HUES6 (cell line): ENCODE measurements around the gene HSCB.
"Not testable (repeated sequence)": the region's sequence is repeated elsewhere in the genome, so short reads cannot be mapped to it uniquely, and the experiment has no call there.

Experiments
- H3K27ac ChIP-seq: 2 replicates; pipeline ENCODE4 v1.7.0; 2013; ENCODE audit warnings: low read depth, mild to moderate bottlenecking, low read length, inconsistent platforms
- H3K27me3 ChIP-seq: 2 replicates; pipeline ENCODE4 v1.6.1; 2013; ENCODE audit warnings: low read length; ENCODE audit not compliant: control insufficient read depth, insufficient read depth
- H3K36me3 ChIP-seq: 2 replicates; pipeline ENCODE4 v1.6.1; 2013; ENCODE audit warnings: low read length; ENCODE audit not compliant: control insufficient read depth, insufficient read depth
- H3K4me1 ChIP-seq: 2 replicates; pipeline ENCODE4 v1.6.1; 2013; ENCODE audit warnings: low read length; ENCODE audit not compliant: control insufficient read depth, insufficient read depth
- H3K4me3 ChIP-seq: 2 replicates; pipeline ENCODE4 v1.5.1; 2013; ENCODE audit warnings: low read depth, low read length
- H3K9ac ChIP-seq: one replicate; pipeline ENCODE4 v1.6.1; 2013; ENCODE audit warnings: mild to moderate bottlenecking, low read length
- H3K9me3 ChIP-seq: 2 replicates; pipeline ENCODE4 v1.6.1; 2013; ENCODE audit warnings: low read depth, low read length; ENCODE audit not compliant: control insufficient read depth, insufficient read depth

Gene HSCB

DNA sequence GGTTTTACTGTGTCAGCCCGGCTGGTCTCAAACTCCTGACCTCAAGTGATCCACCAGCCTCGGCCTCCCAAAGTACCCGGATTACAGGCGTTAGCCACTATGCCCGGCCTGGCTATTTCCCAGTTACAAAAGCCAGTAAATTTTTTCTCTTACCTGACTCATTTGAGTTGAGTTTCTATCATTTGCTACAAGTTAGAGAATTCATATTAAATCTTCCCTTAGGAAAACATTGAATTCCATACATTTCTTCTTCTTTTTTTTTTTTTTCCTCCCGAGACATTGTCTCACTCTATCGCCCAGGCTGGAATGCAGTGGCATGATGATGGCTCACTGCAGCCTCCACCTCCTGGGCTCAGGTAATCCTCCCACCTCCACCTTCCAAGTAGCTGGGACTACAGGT lies 26.2 kb upstream of the HSCB start:
- peaks cover 72% of the 10 kb centered on the region for H3K36me3 ChIP-seq
- no peak overlapping the region for H3K9ac ChIP-seq
- H3K4me1 ChIP-seq, result no peaks in the 10 kb centered on the region
- no peaks in the 10 kb centered on the region for H3K27me3 ChIP-seq
- no peak overlapping the region for H3K4me3 ChIP-seq
- no peak overlapping the region for H3K27ac ChIP-seq
- no peaks in the 10 kb centered on the region for H3K9me3 ChIP-seq

DNA sequence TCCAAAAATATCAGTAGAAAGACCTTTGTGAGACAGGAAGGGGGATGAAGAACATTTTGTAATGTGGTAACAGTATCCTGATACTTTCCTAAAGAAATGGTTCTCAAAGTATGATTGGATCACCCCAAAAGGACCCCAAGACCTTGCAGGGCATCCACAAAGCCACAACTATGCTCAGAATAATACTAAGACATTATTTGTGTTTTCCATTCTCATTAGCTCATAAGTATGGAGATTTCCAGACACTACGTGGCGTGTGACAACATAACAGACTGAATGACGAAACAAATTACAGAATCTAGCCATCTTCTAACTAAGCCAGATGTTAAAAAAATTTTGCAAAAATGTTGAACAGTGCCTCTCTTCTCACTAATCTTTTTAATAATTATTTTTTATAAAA lies 25.2 kb upstream of the HSCB start:
- Histone ChIP-seq H3K4me1 (no peaks in the 10 kb centered on the region), H3K9me3 (no peaks in the 10 kb centered on the region), H3K9ac (no peak overlapping the region), H3K4me3 (no peak overlapping the region), H3K27me3 (no peaks in the 10 kb centered on the region), H3K27ac (no peak overlapping the region), H3K36me3 (peaks cover 71% of the 10 kb centered on the region)

DNA sequence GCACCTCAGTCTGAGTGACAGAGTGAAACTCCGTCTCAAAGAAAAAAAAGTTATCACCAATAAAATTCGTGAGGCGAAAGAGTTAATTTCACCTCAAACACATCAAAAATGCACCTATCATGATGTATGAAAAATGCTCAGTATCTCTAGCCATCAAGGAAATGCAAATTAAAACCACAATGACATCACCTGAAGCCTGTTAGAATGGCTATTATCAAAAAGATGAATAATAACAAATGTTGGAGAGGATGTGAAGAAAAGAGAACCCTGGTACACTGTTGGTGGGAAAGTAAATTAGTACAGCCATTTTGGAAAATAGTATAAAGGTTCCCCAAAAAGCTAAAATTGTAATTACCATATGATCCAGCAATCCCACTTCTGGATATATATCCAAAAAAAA lies 23.8 kb upstream of the HSCB start:
- no peak overlapping the region for H3K27ac ChIP-seq
- H3K9ac ChIP-seq, result no peak overlapping the region
- no peak overlapping the region for H3K4me3 ChIP-seq
- no peaks in the 10 kb centered on the region for H3K9me3 ChIP-seq
- no peaks in the 10 kb centered on the region for H3K4me1 ChIP-seq
- H3K27me3 ChIP-seq, result no peaks in the 10 kb centered on the region
- peaks cover 65% of the 10 kb centered on the region for H3K36me3 ChIP-seq

DNA sequence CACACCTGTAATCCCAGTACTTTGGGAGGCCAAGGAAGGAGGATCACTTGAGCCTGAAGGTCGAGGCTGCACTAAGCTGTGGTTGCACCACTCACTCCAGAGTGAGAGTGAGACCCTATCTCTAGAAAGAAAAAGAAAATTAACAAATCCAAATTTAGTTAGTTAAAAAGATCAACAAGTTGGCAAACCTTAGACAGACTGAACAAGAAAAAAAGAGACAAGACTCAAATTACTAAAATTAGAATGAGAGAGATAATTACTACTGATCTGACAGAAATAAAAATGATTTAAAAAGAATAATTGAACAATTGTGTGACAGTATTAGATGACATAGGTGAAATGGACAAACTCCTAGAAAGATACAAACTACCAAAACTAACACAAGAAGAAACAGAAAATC lies 13.8 kb upstream of the HSCB start:
- Histone ChIP-seq H3K27ac (no peak overlapping the region), H3K36me3 (peaks cover 70% of the 10 kb centered on the region), H3K9ac (no peak overlapping the region), H3K27me3 (no peaks in the 10 kb centered on the region), H3K9me3 (no peaks in the 10 kb centered on the region), H3K4me1 (no peaks in the 10 kb centered on the region), H3K4me3 (no peak overlapping the region)

DNA sequence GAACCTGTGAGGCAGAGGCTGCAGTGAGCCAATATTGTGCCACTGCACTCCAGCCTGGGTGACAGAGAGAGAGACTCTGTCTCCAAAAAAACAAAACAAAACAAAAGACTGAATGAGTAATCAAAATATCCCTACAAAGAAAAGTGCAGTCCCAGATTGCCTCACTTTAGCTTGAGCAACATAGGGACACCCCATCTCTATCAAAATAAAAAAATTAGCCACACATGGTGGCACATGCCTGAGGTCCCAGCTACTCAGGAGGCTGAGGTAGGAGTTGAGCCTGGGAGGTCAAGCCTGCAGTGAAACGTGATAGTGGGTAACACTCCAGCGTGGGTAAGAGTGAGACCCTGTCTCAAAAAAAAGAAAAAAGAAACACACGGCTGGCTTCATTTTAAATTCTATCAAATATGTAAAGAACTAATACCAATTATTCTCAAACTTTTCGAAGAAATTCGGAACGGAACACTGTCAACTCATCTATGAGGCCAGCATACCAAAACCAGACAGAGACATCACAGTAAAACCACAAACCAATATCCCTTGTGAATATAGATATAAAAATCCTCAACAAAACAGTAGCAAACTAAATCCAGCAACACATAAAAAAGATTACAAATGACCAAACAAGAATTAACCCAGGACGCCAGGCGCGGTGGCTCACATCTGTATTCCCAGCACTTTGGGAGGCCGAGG lies 13.1 kb upstream of the HSCB start:
- H3K9me3 ChIP-seq, result no peaks in the 10 kb centered on the region
- no peak overlapping the region for H3K4me3 ChIP-seq
- no peak overlapping the region for H3K27ac ChIP-seq
- H3K9ac ChIP-seq, result no peak overlapping the region
- H3K4me1 ChIP-seq, result no peaks in the 10 kb centered on the region
- H3K27me3 ChIP-seq, result no peaks in the 10 kb centered on the region
- peaks cover 71% of the 10 kb centered on the region for H3K36me3 ChIP-seq

DNA sequence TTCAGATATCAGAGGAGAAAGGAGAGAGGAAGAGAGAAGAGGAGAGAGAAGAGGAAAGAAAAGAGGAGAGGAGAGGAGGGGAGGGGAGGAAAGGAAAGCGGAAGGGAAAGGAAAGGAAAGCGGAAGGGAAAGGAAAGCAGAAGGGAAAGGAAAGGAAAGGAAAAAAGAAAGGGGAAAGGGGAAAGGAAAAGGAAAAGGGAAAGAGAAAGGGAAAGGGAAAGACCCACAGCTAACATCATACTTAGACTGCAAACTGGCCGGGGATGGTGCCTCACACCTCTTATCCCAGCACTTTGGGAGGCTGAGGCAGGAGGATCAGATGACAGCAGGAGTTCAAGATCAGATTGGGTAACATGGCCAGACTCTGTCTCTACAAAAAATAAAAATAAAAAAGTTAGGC lies 11.7 kb upstream of the HSCB start:
- Histone ChIP-seq H3K9ac (no peak overlapping the region), H3K9me3 (no peaks in the 10 kb centered on the region), H3K27me3 (no peaks in the 10 kb centered on the region), H3K4me3 (no peak overlapping the region), H3K27ac (no peak overlapping the region), H3K36me3 (peaks cover 59% of the 10 kb centered on the region), H3K4me1 (peaks cover 7% of the 10 kb centered on the region)

DNA sequence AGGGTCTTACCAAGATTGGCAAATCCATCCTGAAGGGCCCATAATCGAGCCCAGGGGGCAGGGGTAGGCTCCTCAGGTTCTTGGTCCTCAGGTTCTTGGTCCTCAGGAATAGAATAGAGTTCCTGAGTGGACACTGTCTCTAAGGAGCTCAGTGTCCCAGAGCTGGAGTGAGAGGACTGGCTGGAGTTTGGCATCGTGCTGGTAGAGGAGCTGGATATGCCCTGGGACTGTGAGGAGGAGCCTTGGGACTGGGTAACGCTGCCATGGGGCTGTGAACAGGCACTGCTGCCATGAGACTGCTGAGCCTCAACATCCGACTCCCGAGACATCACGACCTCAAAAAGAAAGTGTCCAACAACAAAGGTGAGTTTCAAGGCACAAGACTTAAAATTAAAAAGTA lies 7.4 kb upstream of the HSCB start:
- peaks cover 28% of the 10 kb centered on the region for H3K36me3 ChIP-seq
- peak overlapping the region; percentile 17; the same call in 1 of the 2 replicates for H3K27ac ChIP-seq
- H3K4me3 ChIP-seq, result no peak overlapping the region
- no peaks in the 10 kb centered on the region for H3K9me3 ChIP-seq
- H3K4me1 ChIP-seq, result peaks cover 31% of the 10 kb centered on the region
- H3K27me3 ChIP-seq, result no peaks in the 10 kb centered on the region
- no peak overlapping the region for H3K9ac ChIP-seq

DNA sequence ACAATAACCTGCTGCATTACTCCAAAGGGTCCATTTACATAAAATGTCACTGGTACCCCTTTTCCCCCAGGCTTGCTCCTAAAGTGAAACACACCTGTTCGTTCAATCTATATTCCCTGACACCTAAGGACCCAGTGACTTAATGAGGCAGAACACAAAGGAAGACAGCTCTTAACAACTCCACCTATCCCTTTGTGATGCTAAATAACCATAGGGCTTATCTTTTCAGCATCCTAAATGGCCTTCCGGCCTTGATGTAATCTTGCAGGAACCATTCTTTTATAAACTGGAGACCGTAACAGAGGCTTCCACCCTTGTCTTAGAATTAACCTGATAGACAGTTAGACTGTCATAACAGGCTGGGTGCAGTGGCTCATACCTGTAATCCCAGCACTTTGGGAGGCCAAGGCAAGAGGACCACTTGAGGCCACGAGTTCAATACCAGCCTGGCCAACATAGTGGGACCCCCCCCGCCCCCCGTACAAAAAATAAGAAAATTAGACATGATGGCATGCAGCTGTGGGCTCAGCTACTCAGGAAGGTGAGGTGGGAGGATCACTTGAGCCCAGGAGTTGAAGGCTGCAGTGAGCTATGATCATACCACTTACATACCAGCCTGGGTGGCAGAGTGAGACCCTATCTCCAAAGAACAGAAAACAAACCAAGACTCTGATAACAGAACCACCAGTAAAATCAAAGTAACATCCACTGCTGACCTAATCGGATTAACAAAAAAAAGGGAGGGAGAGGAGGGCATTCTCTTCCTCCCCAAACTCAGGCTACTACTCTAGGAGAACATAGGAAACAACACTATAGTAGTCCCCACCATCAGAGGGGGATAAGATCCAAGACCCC lies 5.3 kb upstream of the HSCB start:
- peak overlapping the region; percentile 24 for H3K9ac ChIP-seq
- peak overlapping the region; percentile 25; the same call in 1 of the 2 replicates for H3K4me3 ChIP-seq
- peak overlapping the region; percentile 72; the same call in 1 of the 2 replicates for H3K27ac ChIP-seq
- H3K36me3 ChIP-seq, result peaks cover 16% of the 10 kb centered on the region
- no peaks in the 10 kb centered on the region for H3K9me3 ChIP-seq
- H3K4me1 ChIP-seq, result peaks cover 31% of the 10 kb centered on the region
- H3K27me3 ChIP-seq, result no peaks in the 10 kb centered on the region

DNA sequence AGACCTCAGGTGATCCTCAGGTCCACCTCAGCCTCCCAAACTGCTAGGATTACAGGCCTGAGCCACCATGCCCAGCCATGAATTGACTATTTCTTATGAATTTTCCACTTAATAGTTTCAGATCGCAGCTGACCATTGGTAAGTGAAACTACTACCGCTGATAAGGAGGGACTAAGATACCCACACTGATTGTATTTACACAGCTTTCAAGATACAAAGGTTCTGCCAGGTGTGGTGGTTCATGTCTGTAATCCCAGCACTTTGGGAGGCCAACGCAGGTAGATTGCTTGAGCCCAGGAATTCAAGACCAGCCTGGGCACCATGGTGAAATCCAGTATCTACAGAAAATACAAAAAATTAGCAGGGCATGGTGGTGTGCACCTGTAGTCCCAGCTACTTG lies 4.1 kb upstream of the HSCB start:
- Histone ChIP-seq H3K27ac (no peak overlapping the region), H3K9me3 (no peaks in the 10 kb centered on the region), H3K4me1 (peaks cover 31% of the 10 kb centered on the region), H3K36me3 (peaks cover 8% of the 10 kb centered on the region), H3K9ac (no peak overlapping the region), H3K4me3 (no peak overlapping the region), H3K27me3 (no peaks in the 10 kb centered on the region)

DNA sequence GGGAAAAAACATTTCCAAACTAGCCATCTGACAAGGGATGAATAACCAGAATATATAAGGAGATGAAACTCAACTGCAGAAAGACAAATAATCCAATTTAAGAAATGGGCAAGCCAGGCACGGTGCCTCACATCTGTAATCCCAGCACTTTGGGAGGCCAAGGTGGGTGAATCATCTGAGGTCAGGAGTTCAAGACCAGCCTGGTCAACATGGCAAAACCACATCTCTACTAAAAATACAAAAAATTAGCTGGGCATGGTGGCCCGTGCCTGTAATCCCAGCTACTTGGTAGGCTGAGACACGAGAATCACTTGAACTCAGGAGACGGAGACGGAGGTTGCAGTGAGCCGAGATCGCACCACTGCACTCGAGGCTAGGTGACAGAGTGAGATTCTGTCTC lies 3.0 kb upstream of the HSCB start:
- H3K4me3 ChIP-seq, H3K9me3 ChIP-seq, H3K27ac ChIP-seq, H3K36me3 ChIP-seq, H3K27me3 ChIP-seq, H3K9ac ChIP-seq: not testable (repeated sequence)
- peaks cover 31% of the 10 kb centered on the region for H3K4me1 ChIP-seq

DNA sequence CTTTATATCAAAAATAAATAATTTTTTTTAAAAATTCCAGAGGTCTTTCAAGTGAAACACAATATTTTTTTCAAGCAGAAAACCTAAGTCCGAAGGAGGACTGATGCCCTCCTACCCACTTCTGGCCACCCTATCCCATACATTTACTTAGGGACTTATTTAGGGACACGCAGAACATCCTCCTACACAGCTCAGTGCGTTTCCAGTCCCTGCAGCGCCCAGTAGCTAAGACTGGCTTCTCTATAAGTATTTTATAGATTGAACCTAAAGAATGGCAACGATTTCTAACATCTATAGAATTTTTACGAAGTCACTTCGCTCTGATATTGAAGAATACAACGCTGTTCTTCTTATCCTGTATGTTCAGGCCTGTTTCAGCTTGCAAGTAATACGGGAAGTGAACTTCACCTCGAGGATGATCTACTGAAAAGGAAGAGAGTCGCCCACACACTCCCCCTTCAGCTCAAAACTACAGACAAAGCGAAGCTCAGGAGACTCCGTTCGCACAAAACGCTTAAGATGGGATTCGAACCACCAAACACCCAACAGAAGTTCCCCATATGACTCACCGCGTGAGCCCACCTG lies 547 bp upstream of the HSCB start:
- peak overlapping the region; percentile 76; the same call in 1 of the 2 replicates for H3K27ac ChIP-seq
- H3K4me1 ChIP-seq, result peaks cover 20% of the 10 kb centered on the region
- no peaks in the 10 kb centered on the region for H3K9me3 ChIP-seq
- peak overlapping the region; percentile 71 for H3K9ac ChIP-seq
- peaks cover 25% of the 10 kb centered on the region for H3K36me3 ChIP-seq
- peak overlapping the region; percentile 84 for H3K4me3 ChIP-seq
- no peaks in the 10 kb centered on the region for H3K27me3 ChIP-seq
